PC-3 (cell line): Measurements from ENCODE around the gene CCS. TPM values are rescaled to one million over a fixed set of nuclear protein-coding genes. Genes with fewer than 3 reads are reported as not detected.

ENCODE experiments used
- ATAC-seq: fragments of 200-7000 bp; cut with Tn5 transposase; 2 replicates; pipeline ENCODE4 v1.9.1; 2020; ENCODE audit warnings: mild to moderate bottlenecking, moderate library complexity
- BruUV-seq: library from RNA; stranded (reverse); fragments of 400-500 nt; replicated peaks from 2 replicates; lab custom pipeline; 2021; lab: Mats Ljungman, UMichigan
- CTCF ChIA-PET: fragments of 300-600 bp; sonication (Branson Sonifier 250); formaldehyde crosslinking; loops from one replicate; lab custom pipeline; 2022; ENCODE audit warnings: antibody characterized with exemption; lab: Charles Lee
- POLR2A ChIA-PET: fragments of 300-600 bp; sonication (Branson Sonifier 250); formaldehyde crosslinking; loops from one replicate; lab custom pipeline; 2022; ENCODE audit warnings: antibody characterized with exemption; ENCODE audit not compliant: unreplicated experiment; lab: Charles Lee
- DNase-seq: peaks from one replicate; pipeline ENCODE4 v3.0.0-alpha.2; 2015
- H2AFZ ChIP-seq: fragments of 300-600 bp; sonication (generic); 2 replicates; pipeline ENCODE4 v1.6.0; 2016; ENCODE audit warnings: antibody characterized with exemption, low read length
- H3F3A ChIP-seq: fragments of 300-600 bp; sonication (generic); one replicate; pipeline ENCODE4 v1.6.0; 2017; ENCODE audit warnings: antibody characterized with exemption, low read length, control low read depth, mild to moderate bottlenecking; ENCODE audit not compliant: unreplicated experiment
- H3K27ac ChIP-seq: fragments of 300-600 bp; sonication (generic); 2 replicates; pipeline ENCODE4 v1.5.1; 2016; ENCODE audit warnings: mild to moderate bottlenecking, low read length
- H3K27me3 ChIP-seq: fragments of 300-600 bp; sonication (generic); 2 replicates; pipeline ENCODE4 v1.6.1; 2016; ENCODE audit warnings: low read length, mixed read lengths
- H3K36me3 ChIP-seq: fragments of 300-600 bp; sonication (generic); 2 replicates; pipeline ENCODE4 v1.6.1; 2016; ENCODE audit warnings: low read depth, mixed run types, low read length, mixed read lengths
- H3K4me1 ChIP-seq: fragments of 300-600 bp; sonication (generic); 2 replicates; pipeline ENCODE4 v1.5.1; 2016; ENCODE audit warnings: low read length; ENCODE audit not compliant: insufficient read depth
- H3K4me2 ChIP-seq: fragments of 300-600 bp; sonication (generic); 2 replicates; pipeline ENCODE4 v1.6.0; 2016; ENCODE audit warnings: low read length
- H3K4me3 ChIP-seq: fragments of 300-600 bp; sonication (generic); 2 replicates; pipeline ENCODE4 v1.5.1; 2016; ENCODE audit warnings: mild to moderate bottlenecking, low read length, mixed read lengths
- H3K79me2 ChIP-seq: fragments of 300-600 bp; sonication (generic); 2 replicates; pipeline ENCODE4 v1.6.1; 2017; ENCODE audit warnings: low read length, mixed read lengths
- H3K9ac ChIP-seq: fragments of 300-600 bp; sonication (generic); 2 replicates; pipeline ENCODE4 v1.6.0; 2016; ENCODE audit warnings: mild to moderate bottlenecking, low read length
- H3K9me2 ChIP-seq: fragments of 300-600 bp; sonication (generic); replicated peaks from 2 replicates; pipeline ENCODE4 v1.6.1; 2016; ENCODE audit warnings: mixed run types, low read length, mixed read lengths
- H3K9me3 ChIP-seq: fragments of 300-600 bp; sonication (generic); 2 replicates; pipeline ENCODE4 v1.6.1; 2016; ENCODE audit warnings: low read length, mixed read lengths
- H4K20me1 ChIP-seq: fragments of 300-600 bp; sonication (generic); 2 replicates; pipeline ENCODE4 v1.6.1; 2016; ENCODE audit warnings: low read length, mixed read lengths
- CTCF ChIP-seq: fragments of 300-600 bp; sonication (generic); conservative IDR thresholded peaks from 2 replicates; pipeline ENCODE4 v1.5.1; 2017; ENCODE audit warnings: antibody characterized with exemption, low read depth, mild to moderate bottlenecking, low read length
- EZH2 ChIP-seq: fragments of 300-600 bp; sonication (generic); IDR thresholded peaks from one replicate; pipeline ENCODE4 v1.6.1; 2017; ENCODE audit warnings: antibody characterized with exemption, mild to moderate bottlenecking, low read length; ENCODE audit not compliant: unreplicated experiment
- EZH2phosphoT487 ChIP-seq: fragments of 300-600 bp; sonication (generic); IDR thresholded peaks from 2 replicates; pipeline ENCODE4 v1.6.1; 2018; ENCODE audit warnings: mild to moderate bottlenecking, antibody characterized with exemption, low read length, borderline replicate concordance
- intact Hi-C: fragments of 100-400 bp; cut with micrococcal nuclease; formaldehyde crosslinking; loops from 2 replicates; pipeline ENCODE4 v1.9.0; 2023
- total RNA-seq: library from RNA; depleted of rRNA; stranded (reverse); fragments of >200 nt; gene quantifications from 2 replicates; pipeline ENCODE4 v1.2.3, GENCODE V29; 2014

Gene CCS
- total RNA-seq, 1 experiment from 2014 or later, result 43.8 TPM

- POLR2A ChIA-PET, result no interaction called here
- no peaks in the 10 kb centered on the region for H3K9me2 ChIP-seq
- intact Hi-C loops, result no loop called here
- CTCF ChIA-PET, result no interaction called here
- no peak overlapping the region for H3K4me2 ChIP-seq
- H3F3A ChIP-seq, result no peaks in the 10 kb centered on the region
- no peaks in the 10 kb centered on the region for H3K9me3 ChIP-seq
- H3K27ac ChIP-seq, result no peak overlapping the region
- no peaks in the 10 kb centered on the region for H4K20me1 ChIP-seq
- BruUV-seq, result no TSS peak
- no peaks in the 10 kb centered on the region for H3K36me3 ChIP-seq
- H3K4me3 ChIP-seq, result no peak overlapping the region
- H3K79me2 ChIP-seq, result peaks cover 22% of the 10 kb centered on the region
- H3K27me3 ChIP-seq, result no peaks in the 10 kb centered on the region
- H2AFZ ChIP-seq, result no peak overlapping the region
- no peak for ATAC-seq
- H3K4me1 ChIP-seq, result peaks cover 15% of the 10 kb centered on the region
- no peak for DNase-seq
- H3K9ac ChIP-seq, result no peak overlapping the region
- no peak for TF ChIP-seq EZH2
- no peak for TF ChIP-seq CTCF
Measured at GRCh38 chr11:66591175-66591574, 1.8 kb upstream of the CCS start.

DNA sequence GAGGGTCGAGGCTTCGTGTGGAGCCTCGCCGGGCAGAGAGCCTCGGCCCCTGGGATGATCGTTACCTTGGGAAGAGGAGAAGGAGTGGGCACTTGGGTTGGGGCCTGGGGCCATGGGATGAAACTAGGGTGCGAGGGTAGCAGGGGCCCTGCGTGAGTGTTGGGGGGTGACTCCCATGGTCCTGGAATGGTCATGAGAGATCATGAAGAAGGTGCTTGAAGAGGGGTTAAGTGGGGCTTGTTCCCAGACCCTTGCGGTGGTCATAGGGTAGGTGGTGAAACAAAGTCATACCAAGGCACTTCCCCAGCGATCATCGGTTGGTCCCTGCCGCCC lies 284 bp downstream of the CCS start:
- TSS peak; percentile 85 for BruUV-seq
- POLR2A ChIA-PET, result no interaction called here

More for the DNA sequence above, 284 bp downstream of the CCS start:
- peak overlapping the region; percentile 77 for H3K9ac ChIP-seq
- TF ChIP-seq EZH2 (no peak), CTCF (no peak), EZH2phosphoT487 (no peak)
- CTCF ChIA-PET, result interaction anchor here (0.6 to 0.7 kb wide), 2 partner anchors 18 to 31 kb away, joined by 6 to 10 read pairs; no protein-coding TSS in a partner anchor
- no peaks in the 10 kb centered on the region for H3K27me3 ChIP-seq
- H4K20me1 ChIP-seq, result no peaks in the 10 kb centered on the region
- intact Hi-C loops, result loop anchor here (1.0 to 2.0 kb wide), 2 partner anchors 24 to 85 kb away; partner anchors contain the start of gene RBM14
- no peaks in the 10 kb centered on the region for H3K9me3 ChIP-seq
- H2AFZ ChIP-seq, result peak overlapping the region; percentile 88
- no peaks in the 10 kb centered on the region for H3F3A ChIP-seq
- H3K9me2 ChIP-seq, result no peaks in the 10 kb centered on the region
- no peak overlapping the region for H3K27ac ChIP-seq
- peak; percentile 10; the same call in 1 of the 2 replicates for ATAC-seq
- peaks cover 15% of the 10 kb centered on the region for H3K4me1 ChIP-seq
- H3K79me2 ChIP-seq, result peaks cover 22% of the 10 kb centered on the region
- DNase-seq, result no peak
- peak overlapping the region; percentile 91 for H3K4me2 ChIP-seq
- H3K4me3 ChIP-seq, result peak overlapping the region; percentile 77
- no peaks in the 10 kb centered on the region for H3K36me3 ChIP-seq
